K562 (cell line): ENCODE results near the gene USP20. TPM values are rescaled to one million over a fixed set of nuclear protein-coding genes. Genes with fewer than 3 reads are reported as not detected.

Experiments
- GABPB1 ChIP-seq: sonication (generic); formaldehyde crosslinking; IDR thresholded peaks from 2 replicates; pipeline ENCODE4 v1.8.0; 2022; ENCODE audit warnings: mild to moderate bottlenecking, missing genetic modification reagents
- ILF3 ChIP-seq: fragments of 450-650 bp; IDR thresholded peaks from 2 replicates; pipeline ENCODE4 v1.6.1; 2018; ENCODE audit warnings: antibody characterized with exemption, mild to moderate bottlenecking, moderate library complexity, borderline replicate concordance
- MCM7 ChIP-seq, 2 experiments: fragments of 450-650 bp; IDR thresholded peaks; 2 replicates each; pipeline ENCODE4 v1.6.1; 2016 to 2018
- MTA3 ChIP-seq: fragments of 450-650 bp; formaldehyde crosslinking; IDR thresholded peaks from 2 replicates; pipeline ENCODE4 v1.6.1; 2017; ENCODE audit warnings: mild to moderate bottlenecking, borderline replicate concordance
- MTF1 ChIP-seq: fragments of 250-450 bp; sonication (Bioruptor Pico); IDR thresholded peaks from 2 replicates; pipeline ENCODE4 v1.9.0; 2021; ENCODE audit warnings: moderate library complexity, mild to moderate bottlenecking, inconsistent platforms, borderline replicate concordance
- RAD51 ChIP-seq: fragments of 450-650 bp; IDR thresholded peaks from 2 replicates; pipeline ENCODE4 v1.7.1; 2016; ENCODE audit warnings: low read depth, mild to moderate bottlenecking, borderline replicate concordance
- RBM39 ChIP-seq: fragments of 200-400 bp; formaldehyde crosslinking; optimal IDR thresholded peaks from 2 replicates; pipeline ENCODE3; 2018; ENCODE audit warnings: low read depth, low read length
- SMARCC2 ChIP-seq: fragments of 450-650 bp; IDR thresholded peaks from 2 replicates; pipeline ENCODE4 v1.6.1; 2017; ENCODE audit warnings: antibody characterized with exemption, moderate library complexity, mild to moderate bottlenecking, low read depth
- TAF9B ChIP-seq: fragments of 450-650 bp; IDR thresholded peaks from 2 replicates; pipeline ENCODE4 v1.6.1; 2018; ENCODE audit warnings: mild to moderate bottlenecking; ENCODE audit not compliant: partially characterized antibody
- ZNF551 ChIP-seq: fragments of 250-450 bp; sonication (Bioruptor Pico); IDR thresholded peaks from 2 replicates; pipeline ENCODE4 v1.5.0; 2021; ENCODE audit warnings: mild to moderate bottlenecking, moderate library complexity
- polyA plus RNA-seq, 8 experiments: library from polyadenylated mRNA; depleted of rRNA in 4 of 8; stranded (reverse) in 5 of 8; unstranded in 3 of 8; fragments of >200 nt; fragmentation: Nextera tagmentation in 2 of 8; fragmentation: Illumina TruSeq in 1 of 8; extraction: Ambion mirVana in 2 of 8; extraction: Trizol in 1 of 8; gene quantifications; 2 replicates each; pipeline versions ENCODE4 v1.2.1 to v1.2.3, GENCODE V29; 2011 to 2014; ENCODE audit warnings: inconsistent platforms in 1 of 8, missing spikeins in 1 of 8
- total RNA-seq, 7 experiments: library from RNA; depleted of rRNA in 6 of 7; stranded (reverse); fragments of >200 nt in 6 of 7; fragmentation: Illumina TruSeq in 2 of 7; extraction: Trizol in 2 of 7; gene quantifications; 2 replicates each; pipeline versions ENCODE4 v1.2.1 to v1.2.3, GENCODE V29; 2011 to 2021; ENCODE audit warnings: low replicate concordance in 1 of 7
- TF ChIP-seq, protein P1 (sequence below): fragments of 250-450 bp; sonication (Bioruptor Pico); IDR thresholded peaks from 2 replicates; pipeline ENCODE4 v1.5.0; 2020; ENCODE audit warnings: mild to moderate bottlenecking, borderline replicate concordance
- TF ChIP-seq, protein P2 (sequence below): fragments of 200-600 bp; sonication (generic); IDR thresholded peaks from one replicate; pipeline ENCODE4 v1.6.1; 2012; ENCODE audit warnings: mild to moderate bottlenecking, low read depth, low read length, inconsistent platforms
- TF ChIP-seq, protein P3 (sequence below): fragments of 150-350 bp; conservative IDR thresholded peaks from 2 replicates; pipeline ENCODE4 v1.6.1; 2014; ENCODE audit warnings: low read length

USP20 gene
- total and polyA plus RNA-seq, 9 of the 15 experiments (the other 6 are each of a cell fraction or from before 2014, with no cell fraction given), result 1.9 to 136 (median 49.1) TPM

DNA sequence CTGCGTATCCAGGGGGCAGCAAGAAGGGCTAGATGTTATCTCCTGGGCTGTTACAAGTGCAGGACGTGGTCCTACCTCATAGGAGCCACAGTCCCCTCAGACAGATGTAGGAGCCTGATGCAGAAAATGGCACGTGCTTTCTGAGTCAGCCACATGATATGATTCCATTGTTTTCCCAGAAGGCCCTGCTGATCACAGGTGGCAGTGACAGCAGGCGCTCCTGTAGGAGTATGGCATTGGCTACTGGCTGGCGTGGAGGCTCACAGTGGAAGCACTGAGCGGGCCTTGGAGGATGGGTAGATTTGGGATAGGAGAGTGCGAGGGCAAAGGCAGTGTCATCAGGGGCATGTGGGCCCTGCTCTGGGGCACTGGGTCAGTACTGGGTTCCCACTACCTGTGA, 21.9 kb downstream of the USP20 start (continued):
- TF ChIP-seq, protein P1, sequence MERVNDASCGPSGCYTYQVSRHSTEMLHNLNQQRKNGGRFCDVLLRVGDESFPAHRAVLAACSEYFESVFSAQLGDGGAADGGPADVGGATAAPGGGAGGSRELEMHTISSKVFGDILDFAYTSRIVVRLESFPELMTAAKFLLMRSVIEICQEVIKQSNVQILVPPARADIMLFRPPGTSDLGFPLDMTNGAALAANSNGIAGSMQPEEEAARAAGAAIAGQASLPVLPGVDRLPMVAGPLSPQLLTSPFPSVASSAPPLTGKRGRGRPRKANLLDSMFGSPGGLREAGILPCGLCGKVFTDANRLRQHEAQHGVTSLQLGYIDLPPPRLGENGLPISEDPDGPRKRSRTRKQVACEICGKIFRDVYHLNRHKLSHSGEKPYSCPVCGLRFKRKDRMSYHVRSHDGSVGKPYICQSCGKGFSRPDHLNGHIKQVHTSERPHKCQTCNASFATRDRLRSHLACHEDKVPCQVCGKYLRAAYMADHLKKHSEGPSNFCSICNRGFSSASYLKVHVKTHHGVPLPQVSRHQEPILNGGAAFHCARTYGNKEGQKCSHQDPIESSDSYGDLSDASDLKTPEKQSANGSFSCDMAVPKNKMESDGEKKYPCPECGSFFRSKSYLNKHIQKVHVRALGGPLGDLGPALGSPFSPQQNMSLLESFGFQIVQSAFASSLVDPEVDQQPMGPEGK (CRISPR knock-in tag), result no peak
- TF ChIP-seq ZNF551 (CRISPR knock-in tag), result no peak
- TF ChIP-seq RBM39, result no peak
- no peak for TF ChIP-seq GABPB1 (CRISPR knock-in tag)
- TF ChIP-seq, protein P2, sequence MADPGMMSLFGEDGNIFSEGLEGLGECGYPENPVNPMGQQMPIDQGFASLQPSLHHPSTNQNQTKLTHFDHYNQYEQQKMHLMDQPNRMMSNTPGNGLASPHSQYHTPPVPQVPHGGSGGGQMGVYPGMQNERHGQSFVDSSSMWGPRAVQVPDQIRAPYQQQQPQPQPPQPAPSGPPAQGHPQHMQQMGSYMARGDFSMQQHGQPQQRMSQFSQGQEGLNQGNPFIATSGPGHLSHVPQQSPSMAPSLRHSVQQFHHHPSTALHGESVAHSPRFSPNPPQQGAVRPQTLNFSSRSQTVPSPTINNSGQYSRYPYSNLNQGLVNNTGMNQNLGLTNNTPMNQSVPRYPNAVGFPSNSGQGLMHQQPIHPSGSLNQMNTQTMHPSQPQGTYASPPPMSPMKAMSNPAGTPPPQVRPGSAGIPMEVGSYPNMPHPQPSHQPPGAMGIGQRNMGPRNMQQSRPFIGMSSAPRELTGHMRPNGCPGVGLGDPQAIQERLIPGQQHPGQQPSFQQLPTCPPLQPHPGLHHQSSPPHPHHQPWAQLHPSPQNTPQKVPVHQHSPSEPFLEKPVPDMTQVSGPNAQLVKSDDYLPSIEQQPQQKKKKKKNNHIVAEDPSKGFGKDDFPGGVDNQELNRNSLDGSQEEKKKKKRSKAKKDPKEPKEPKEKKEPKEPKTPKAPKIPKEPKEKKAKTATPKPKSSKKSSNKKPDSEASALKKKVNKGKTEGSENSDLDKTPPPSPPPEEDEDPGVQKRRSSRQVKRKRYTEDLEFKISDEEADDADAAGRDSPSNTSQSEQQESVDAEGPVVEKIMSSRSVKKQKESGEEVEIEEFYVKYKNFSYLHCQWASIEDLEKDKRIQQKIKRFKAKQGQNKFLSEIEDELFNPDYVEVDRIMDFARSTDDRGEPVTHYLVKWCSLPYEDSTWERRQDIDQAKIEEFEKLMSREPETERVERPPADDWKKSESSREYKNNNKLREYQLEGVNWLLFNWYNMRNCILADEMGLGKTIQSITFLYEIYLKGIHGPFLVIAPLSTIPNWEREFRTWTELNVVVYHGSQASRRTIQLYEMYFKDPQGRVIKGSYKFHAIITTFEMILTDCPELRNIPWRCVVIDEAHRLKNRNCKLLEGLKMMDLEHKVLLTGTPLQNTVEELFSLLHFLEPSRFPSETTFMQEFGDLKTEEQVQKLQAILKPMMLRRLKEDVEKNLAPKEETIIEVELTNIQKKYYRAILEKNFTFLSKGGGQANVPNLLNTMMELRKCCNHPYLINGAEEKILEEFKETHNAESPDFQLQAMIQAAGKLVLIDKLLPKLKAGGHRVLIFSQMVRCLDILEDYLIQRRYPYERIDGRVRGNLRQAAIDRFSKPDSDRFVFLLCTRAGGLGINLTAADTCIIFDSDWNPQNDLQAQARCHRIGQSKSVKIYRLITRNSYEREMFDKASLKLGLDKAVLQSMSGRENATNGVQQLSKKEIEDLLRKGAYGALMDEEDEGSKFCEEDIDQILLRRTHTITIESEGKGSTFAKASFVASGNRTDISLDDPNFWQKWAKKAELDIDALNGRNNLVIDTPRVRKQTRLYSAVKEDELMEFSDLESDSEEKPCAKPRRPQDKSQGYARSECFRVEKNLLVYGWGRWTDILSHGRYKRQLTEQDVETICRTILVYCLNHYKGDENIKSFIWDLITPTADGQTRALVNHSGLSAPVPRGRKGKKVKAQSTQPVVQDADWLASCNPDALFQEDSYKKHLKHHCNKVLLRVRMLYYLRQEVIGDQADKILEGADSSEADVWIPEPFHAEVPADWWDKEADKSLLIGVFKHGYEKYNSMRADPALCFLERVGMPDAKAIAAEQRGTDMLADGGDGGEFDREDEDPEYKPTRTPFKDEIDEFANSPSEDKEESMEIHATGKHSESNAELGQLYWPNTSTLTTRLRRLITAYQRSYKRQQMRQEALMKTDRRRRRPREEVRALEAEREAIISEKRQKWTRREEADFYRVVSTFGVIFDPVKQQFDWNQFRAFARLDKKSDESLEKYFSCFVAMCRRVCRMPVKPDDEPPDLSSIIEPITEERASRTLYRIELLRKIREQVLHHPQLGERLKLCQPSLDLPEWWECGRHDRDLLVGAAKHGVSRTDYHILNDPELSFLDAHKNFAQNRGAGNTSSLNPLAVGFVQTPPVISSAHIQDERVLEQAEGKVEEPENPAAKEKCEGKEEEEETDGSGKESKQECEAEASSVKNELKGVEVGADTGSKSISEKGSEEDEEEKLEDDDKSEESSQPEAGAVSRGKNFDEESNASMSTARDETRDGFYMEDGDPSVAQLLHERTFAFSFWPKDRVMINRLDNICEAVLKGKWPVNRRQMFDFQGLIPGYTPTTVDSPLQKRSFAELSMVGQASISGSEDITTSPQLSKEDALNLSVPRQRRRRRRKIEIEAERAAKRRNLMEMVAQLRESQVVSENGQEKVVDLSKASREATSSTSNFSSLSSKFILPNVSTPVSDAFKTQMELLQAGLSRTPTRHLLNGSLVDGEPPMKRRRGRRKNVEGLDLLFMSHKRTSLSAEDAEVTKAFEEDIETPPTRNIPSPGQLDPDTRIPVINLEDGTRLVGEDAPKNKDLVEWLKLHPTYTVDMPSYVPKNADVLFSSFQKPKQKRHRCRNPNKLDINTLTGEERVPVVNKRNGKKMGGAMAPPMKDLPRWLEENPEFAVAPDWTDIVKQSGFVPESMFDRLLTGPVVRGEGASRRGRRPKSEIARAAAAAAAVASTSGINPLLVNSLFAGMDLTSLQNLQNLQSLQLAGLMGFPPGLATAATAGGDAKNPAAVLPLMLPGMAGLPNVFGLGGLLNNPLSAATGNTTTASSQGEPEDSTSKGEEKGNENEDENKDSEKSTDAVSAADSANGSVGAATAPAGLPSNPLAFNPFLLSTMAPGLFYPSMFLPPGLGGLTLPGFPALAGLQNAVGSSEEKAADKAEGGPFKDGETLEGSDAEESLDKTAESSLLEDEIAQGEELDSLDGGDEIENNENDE, result no peak
- TF ChIP-seq MTF1, result 0 out of 2 replicates have a peak, but pooled peaks have one; percentile 6
- TF ChIP-seq, protein P3, sequence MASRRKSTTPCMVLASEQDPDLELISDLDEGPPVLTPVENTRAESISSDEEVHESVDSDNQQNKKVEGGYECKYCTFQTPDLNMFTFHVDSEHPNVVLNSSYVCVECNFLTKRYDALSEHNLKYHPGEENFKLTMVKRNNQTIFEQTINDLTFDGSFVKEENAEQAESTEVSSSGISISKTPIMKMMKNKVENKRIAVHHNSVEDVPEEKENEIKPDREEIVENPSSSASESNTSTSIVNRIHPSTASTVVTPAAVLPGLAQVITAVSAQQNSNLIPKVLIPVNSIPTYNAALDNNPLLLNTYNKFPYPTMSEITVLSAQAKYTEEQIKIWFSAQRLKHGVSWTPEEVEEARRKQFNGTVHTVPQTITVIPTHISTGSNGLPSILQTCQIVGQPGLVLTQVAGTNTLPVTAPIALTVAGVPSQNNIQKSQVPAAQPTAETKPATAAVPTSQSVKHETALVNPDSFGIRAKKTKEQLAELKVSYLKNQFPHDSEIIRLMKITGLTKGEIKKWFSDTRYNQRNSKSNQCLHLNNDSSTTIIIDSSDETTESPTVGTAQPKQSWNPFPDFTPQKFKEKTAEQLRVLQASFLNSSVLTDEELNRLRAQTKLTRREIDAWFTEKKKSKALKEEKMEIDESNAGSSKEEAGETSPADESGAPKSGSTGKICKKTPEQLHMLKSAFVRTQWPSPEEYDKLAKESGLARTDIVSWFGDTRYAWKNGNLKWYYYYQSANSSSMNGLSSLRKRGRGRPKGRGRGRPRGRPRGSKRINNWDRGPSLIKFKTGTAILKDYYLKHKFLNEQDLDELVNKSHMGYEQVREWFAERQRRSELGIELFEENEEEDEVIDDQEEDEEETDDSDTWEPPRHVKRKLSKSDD, result no peak
- no peak for TF ChIP-seq TAF9B
- no peak for TF ChIP-seq RAD51
- no peak for TF ChIP-seq MCM7 (IDR thresholded peaks at IDR 0.05)
- no peak for TF ChIP-seq MTA3
- TF ChIP-seq ILF3, result no peak
- TF ChIP-seq SMARCC2, result no peak
